ELF-1 (cell line): ENCODE results near the gene AARS2.
A peak's percentile ranks its signal among the peaks of the same experiment; 100 is the strongest.

Experiments
- DNase-seq: peaks from one replicate; pipeline ENCODE4 v3.0.0-alpha.2; 2016; ENCODE audit warnings: low read depth, low spot score

Gene AARS2

DNA sequence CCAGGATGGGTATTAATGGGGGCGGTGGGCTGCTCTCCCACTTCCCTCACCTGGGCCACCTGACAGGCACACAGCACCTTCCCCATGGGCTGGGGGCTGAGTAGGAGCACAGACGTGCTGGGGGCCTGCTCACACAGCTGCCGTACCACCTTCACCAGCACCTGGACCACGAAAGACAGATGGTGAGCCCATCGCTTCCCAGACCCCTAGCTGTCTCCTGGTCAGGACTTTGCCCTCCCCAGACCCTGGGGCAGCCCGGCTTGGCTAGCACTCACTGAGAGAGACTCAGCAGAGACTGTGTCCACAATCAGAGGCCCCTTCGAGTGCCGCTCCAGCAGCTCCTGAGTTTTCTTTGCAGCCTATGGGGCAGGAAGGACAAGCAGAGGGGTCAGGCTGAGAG is 12.0 kb downstream of the AARS2 start:
- no peak for DNase-seq

DNA sequence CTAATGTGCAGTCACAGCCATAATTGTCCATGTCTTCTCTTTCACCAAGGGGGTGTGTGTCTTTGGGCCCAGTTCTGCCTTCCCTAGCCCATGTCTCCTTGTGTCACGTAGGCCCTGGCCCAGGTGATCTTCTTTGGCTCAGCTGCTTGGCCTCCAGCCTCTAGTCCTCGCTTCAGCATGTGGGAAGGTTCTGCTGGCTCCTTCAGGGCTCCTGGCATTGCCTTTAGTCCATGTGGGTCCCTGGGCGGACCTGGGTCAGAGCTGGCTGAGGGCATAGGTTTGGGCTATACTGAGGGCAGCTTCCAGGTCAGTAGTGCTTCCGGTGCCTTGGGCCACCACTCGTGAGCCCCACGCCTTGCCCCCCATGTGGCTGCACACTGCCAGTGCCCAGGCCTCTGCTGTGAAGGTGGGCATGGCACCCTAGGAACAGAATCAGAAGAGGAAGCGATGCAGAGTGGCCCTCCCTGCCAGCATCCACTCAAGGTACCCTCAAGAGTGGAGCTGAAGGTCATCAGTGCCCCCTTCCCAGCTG is 12.8 kb downstream of the AARS2 start:
- no peak for DNase-seq

DNA sequence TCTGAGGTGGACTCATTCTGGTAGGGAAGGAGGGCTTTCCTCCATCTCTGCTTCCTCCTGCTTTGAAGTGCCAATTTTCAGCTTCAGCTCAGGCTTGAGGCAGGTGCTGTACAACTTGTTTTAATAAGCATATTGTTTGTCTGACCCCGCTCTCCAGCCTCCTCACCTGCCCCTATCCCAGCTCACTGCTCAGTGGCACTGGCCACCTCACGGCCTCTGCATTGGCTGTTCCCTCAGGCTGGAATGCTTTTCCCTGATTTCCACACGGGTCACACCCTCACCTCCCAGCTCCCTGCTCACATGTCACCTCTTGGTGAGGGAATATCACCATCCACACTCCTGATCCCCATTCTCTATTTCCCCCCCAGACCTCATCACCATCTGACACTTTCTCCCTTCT is 14.3 kb downstream of the AARS2 start:
- no peak for DNase-seq

DNA sequence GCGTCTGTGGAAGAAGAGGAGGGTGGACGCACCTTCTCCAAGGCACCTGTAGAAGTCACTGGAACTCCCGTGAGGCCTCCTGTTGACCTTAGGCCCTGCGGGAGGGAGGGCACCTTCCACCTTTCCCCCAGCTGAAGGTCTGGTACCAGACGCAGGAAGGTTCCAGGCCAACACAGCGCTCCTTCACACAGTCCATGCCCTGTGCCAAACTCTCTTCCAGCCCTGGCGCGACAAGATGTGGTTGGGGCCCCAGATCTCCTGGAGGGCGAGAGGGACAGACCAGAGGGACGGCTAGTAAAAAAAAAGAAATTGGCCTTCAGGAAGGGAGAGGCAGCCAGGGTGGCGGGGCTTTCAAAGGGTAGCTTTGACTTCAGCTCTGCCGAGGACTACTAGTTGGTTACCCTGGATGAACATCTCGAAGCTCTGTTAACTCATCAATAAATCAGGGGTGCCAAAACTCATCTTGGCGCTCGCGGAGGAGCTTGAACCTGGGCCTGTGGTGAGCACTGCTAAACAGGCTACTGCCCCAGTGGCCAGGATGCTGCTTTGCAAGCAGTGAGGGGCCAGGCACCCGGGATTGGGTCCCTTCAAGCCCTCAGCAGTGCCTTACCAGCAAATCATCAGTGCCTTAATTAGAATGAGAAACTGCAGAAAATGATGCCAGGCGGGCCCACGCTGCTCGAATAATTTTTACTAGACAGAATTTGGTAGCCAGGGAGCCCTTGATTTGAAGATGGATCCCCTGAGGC is 14.9 kb downstream of the AARS2 start:
- no peak for DNase-seq

DNA sequence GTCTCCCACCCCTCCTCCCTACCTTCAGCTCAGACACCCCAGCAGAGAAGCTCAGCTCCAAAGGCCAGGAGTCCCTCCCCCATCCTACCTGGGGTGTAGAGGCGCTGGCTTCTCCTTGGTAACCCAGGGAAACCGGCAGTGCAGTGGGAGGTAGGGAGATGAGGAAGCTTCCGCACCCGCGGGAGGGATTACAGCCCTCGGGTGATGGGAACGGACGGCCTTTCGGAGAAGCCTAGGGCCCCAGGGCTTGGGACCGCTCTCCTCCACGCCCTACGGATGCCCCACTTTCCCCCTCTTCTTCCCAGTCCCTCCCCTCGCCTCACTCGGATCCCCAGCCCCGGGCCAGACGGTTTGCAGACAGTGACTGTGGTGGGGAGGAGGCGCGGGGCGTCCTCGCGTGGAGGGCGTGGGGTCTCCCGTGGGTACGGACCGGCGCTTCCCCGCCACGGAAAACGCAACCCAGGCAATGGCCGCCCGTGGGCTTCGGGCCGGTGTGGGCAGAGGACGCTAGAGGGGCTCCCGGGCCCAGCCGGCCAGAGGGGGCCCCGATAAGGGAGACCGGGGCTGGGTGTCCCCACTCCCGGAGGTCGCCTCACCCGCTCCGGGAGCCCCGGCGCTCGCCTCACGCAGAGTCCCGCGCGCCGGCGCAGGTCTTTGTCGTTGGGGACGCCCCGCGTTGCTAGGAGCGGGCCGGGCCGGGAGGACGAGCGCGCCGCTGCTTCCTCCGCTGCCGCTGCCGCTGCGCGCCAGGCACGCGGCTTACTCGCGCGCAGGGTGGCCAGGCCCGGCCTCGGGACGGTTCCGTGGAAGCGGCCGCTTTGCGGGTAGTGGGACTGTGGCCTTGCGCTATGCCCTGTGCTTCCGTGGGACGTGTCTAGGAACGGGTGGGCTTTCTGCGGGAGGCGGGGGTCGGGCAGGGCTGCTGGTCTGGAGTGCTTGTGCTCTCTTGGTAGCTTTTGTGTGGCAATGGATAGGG is 15.8 kb downstream of the AARS2 start:
- peak; percentile 56 for DNase-seq

DNA sequence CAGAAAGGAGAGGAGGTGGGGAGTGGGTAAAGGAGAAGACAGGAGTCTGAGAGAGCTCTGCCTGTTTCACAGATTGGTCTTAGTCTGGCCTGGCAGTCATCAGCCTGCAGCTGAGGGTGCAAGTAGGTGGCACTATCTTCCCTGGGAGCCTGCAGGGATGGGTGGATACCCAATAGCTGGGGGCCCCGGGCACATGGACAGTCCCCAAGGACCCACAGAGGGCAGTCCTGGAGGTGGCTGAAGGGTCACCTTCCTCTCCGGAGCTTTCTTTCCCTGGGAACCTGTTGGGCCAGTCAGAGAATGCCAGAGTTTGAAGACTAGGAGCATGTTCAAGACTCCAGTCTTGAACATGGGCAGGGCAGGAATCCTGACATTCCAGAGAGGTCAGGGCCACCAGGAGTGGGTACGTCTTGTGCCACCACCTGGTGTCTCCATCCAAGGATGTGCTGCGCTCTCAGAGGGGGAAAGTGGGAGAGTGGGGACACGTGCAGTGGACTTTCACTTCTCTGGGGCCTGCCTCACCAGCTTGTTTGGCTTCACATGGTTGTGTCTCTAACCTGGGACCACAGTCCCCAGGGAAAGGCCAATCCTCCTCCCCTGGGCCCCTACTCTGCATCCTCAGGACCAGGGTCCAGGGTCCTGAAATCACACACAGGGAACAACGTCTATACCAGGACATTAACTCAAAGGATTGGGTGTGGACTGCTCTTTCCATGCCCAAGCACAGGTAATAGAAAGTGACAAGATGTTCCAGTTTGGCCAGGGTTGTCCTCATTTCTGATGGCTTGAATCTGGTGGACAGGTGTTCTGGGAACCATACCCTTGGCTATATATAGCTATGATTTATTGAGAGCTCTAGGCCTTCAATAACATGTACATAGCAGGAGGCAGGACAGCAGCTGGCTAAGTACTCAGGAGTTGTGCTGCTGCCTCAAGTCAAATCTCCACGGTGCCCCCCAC is 18.0 kb downstream of the AARS2 start:
- no peak for DNase-seq

DNA sequence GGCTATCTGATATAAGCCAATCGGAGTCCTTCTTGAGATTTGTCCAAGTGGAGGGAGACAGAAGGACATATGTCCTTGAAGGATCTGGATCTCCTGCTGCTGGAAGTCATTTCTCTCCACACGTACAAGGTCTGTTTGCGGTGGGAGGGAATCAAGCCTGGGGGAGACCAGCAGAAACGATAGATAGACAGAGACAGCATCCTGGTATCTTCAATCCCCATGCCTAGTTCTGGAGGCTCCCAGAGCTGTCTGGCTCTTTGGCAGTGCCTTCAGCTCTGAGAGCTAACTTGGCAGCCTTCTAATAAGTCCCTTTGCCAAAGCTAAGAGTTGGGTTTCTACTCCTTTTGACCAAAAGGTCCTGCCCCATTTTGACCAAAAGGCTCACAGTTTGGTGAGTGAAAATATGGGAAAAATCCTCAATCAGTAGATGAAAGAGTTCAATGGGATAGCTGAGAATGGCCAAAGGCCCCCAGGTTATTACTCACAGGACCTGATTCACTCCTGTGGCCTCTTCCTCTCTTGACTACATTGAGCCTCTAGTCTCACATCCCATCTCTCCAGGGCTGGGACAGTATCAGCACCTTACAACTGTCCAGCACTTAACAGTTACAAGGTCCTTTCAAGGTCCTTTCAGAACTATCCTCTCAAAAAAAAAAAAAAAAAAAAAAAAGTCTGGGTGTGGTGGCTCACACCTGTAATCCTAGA is 20.3 kb downstream of the AARS2 start:
- no peak for DNase-seq

DNA sequence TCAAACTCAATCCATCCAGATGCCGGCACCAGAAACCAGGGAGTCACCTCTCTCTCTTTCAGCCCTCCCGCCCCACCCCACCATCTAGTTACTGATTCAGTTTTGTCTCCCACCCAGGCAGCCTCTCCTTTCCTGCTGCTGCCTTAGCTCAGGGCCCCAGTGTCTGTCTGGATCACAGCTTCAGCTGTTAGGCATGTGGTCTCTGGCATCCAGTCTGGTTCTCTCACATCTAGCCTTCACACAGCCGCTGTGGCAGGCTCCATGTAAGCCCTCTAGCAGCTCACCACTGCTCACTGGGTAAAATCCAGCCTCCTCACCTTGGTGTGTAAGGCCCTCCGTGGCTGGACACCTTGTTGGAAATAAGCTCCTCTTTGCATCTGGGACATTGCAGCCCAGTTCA is 21.3 kb downstream of the AARS2 start:
- no peak for DNase-seq

DNA sequence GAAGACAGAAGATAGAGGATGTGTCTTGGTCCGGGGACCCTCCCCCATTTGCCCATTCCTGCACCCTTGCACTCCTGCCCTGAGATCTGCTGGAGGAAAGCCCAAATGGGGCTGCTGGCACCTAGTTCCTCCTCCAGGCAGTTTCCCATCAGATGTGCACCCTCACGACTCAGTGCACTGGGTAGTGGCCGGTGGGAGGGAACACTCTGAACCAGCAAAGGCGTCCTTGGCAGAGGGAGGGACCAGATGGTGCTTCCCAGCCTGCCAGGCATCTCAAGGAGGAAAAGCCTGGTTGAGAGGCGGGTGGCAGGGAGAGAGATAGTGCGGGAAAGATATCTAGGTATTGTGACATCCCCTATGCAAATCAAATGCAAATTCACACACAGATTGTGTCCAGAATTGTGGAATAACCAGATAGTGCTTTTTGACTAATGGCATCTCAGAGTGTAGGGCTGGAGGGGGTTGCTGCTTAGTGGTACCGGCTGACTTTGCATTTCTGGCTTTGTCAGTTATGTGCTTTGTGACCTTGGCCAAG is 23.4 kb downstream of the AARS2 start:
- DNase-seq = no peak

DNA sequence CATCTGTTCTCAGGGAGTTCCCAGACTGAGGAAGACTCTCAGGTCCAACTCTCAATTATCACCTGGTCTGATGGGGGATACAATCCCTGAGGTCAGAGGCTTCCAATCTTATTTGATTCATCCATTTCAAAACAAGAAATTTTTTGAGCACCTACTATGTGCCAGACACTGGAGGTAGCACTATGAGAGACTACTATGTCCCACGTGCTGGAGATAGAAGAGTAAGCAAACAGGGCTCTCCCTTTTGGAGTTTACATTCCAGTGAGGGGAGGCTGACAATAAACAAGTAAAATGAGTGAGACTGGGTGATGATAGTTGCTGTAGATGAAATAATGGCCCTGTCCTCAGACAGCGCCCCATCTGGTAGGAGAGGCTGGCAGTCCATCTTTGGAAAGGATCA is 26.4 kb downstream of the AARS2 start:
- DNase-seq = no peak

DNA sequence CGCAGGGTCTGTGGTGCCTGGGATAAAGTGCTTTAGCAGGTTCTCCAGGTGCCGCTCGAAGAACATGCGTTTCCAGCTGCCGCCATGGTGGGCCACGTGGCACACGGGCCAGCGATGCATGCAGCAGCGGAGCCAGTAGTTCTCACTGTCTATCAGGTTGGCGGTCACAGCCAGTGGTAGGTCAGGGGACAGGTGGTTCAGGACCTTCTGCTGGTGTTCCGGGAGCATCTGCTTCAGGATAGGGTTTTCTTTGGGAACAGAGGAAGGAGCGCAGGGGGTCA is 26.9 kb downstream of the AARS2 start:
- no peak for DNase-seq

DNA sequence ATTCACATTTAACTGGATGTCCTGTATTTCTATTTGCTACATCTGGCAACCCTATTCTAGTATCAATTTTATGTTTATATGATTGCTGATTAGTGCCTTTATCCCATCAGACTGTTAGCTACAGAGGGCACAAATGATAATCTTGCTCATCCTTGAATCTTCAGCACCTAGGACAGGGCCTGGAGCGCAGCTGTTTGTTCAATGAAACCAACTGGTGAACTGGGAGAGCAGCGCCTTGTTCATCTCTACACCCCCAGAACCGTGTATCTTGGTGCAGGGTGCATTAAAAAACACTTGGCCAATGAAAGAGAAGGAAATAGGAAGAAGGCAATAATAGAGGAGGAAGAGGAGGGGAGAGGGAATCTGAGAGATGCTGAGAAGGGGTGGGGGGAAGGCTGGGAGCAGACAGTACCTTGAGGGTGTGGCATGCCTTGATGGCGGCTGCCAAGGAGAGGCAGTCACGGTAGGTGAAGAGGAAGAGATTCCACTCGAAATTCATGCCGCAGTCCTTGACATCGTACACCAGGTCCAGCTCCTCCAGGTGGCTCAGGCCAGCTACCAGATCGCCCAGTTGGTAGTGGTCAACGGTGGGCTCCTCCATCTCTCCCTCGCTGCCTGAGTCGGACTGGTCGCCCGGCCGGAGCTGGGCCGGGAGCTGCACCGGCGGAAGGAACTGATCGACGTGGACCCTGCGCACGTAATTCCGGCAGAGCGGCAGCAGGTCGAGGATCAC is 27.4 kb downstream of the AARS2 start:
- peak; percentile 16 for DNase-seq

DNA sequence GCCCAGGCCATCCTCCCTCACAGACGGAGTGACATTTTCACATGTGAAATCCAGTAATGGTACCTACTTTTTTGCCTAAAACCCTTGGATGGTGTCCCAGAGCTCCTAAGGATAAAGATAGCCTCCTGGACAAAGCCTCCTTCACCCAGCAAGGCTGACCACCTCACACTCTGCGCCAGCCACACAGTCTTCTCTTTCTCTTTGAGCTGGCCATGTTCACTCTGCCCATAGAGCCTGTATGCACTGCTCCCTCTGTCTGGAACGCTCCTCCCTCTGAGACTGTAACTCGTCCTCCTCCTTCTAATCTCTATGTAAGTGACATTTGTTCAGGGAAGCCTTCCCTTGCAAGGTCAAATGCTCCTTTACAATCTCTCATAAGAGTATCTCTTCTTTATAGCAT is 28.3 kb downstream of the AARS2 start:
- no peak for DNase-seq

DNA sequence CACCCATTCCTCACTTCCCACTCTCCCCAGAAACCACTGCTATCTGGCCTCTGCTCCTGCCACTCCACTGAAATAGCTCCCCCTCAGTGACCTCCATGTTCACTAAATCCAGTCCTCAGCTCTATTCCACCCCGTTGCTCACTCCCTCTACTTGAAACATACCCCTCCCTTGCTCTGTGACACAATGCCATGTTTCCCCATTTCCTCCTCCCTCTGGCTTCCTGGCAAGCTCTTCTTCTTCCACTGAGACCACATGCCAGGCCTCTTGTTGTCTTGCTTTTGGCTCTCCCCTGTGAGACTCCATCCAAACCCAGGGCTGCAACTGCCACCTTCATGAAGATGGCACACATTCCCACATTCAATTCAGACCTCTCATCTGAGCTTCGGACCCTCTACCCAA is 29.0 kb downstream of the AARS2 start:
- no peak for DNase-seq

DNA sequence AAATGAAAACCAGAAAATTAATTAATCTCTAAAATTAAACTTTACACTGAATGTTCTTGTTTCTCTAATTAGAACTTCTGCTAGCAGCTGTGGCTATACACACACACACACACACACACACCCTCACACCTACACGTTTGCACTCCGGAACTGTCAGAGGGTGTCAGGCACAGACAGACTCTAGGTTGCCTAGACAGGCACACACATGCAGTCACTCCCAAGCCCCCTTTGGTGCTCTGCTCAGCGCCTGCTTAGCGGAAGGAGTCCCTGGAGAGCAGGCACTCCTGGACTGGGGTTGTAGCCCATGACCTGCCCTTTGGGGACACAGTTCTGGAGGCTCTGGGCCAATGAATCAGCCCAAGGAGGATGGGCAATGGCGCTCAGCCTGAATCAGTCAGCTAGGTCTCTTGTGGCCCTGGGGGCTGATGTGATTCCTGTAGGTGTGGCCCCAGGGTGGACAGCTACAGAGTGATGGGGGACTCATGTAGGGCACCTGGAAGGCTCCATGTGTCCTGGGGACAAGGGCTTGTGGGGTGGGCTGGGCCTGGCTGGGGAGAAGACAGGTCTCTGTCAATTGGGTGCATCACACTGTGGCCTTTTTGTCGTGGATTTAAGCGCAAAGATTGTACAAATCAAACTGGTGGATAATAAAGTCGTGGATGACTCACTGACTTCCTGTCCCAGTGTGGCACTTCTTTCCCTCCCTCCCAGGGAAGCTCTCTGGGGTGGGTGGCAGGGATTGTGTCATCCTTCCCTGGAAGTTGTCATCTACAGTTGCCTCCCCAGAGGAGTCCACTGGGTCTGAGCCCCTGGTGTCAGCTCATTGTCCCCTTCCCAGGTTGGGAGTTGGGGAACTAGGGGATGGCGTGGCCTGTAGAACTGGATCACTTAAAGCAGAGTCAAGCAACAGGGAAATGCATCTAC is 34.1 kb downstream of the AARS2 start:
- DNase-seq = no peak

DNA sequence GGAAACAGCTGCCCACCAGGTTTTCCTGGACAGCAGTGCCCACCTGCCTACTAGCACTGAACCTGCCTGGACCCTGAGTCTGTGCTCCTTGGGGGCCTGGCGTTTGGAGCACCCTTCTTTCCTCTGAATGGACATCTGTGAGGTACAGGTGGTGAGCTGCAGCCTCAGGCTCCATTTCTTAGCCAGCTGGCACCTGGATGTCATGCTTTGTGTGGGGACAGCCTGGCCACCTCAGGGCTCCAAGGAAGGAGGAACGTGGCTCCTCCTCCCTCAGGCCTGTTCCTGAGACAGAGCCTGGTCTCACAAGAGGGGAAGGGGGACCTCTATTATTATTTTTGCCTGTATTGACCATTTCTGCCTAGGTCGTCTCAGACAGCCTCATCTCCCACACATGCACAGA is 34.8 kb downstream of the AARS2 start:
- no peak for DNase-seq

DNA sequence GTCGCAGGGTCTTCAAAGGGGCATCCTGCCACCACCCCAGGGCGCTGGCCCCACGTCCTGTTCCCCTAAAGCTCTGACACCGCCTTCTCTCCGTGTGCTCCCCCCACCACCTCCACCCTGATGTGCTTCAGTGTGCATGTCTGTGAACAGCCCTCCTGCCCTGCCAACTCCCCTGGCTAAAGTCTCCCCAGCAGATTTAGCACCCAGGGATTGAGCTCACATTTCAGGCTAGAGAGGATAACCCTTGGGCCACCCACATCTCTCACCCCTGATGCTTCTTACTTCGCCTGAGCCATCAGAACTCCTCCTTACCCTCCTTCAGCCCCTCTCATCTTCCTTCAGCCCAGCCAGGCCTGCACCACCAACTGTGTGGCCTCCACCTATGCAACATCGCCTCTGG is 35.4 kb downstream of the AARS2 start:
- no peak for DNase-seq

DNA sequence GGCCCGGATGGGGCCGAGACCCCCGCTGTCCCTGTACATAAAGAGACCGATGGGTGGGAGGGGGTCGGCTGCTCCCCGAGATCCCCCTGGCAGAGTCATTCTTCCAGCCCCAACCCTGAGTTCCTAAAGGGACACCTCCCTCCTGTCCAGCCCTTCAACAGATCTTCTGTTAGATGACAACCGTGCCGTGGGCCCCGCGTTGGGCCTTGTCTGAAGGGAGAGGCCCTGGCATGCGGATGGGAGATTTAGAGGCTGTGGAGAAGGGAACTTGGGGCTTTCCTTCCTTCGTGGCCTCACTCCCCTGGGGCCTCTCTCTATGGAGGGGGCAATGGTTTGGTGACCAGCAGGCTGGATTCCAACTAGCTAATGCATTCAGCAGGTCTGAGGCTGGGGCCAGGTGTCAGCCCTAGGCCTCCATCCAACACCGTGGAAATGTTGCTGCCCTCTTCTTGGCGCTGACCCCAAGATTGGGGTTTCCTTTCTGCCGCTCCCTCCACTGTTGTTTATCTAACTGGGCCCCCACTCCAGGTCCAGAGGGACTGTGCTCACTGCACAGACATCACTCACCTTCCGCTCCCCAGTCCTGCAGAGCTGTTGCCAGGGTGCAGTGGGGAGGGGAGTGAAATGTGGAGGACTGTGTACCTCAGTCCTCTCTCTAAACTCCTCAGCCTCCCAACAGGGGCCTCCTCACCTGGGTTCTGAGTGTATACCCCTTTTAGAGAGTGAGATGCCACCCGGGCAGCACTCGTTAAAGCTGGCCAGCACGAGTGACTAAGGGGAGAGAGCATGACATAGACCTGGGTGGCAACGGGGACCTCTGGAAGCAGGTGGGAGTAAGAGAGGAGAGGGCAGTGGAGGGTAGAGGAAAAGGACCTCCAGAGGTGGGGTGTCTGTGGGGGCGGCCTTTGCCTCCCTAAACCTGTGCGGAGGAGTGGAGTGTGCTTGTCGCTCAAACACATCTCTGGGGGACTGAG is 36.2 kb downstream of the AARS2 start:
- DNase-seq = no peak
